ENCODE results near the gene ACTBL2. TPM values are rescaled to one million over a fixed set of nuclear protein-coding genes. Genes with fewer than 3 reads are reported as not detected.
A peak's percentile ranks its signal among the peaks of the same experiment; 100 is the strongest.
"Not testable (repeated sequence)": the region's sequence is repeated elsewhere in the genome, so short reads cannot be mapped to it uniquely, and the experiment has no call there.

The ACTBL2 gene
- total RNA-seq = not detected
- long read RNA-seq = 0 reads

GRCh38 chr5:57482671-57483106, at the start of gene ACTBL2:
TSS of gene ACTBL2 (minus strand) at chr5:57482811. CDS start at chr5:57482707, 104 bp downstream.
- H3K27ac ChIP-seq = no peak within 1 kb of the TSS
- peak; percentile 16 to 23 for ATAC-seq

GRCh38 chr5:57531333-57531732, 48.7 kb upstream of the ACTBL2 start:
- intact Hi-C loops (cut with DNase I) = no loop called here
- H3K27ac ChIP-seq = no peak overlapping the region
- no peaks in the 10 kb centered on the region for H3K9me3 ChIP-seq
- no peak for ATAC-seq
- no peak for DNase-seq
- H3K4me1 ChIP-seq = no peaks in the 10 kb centered on the region
- H3K27me3 ChIP-seq (ENCODE audit: low read depth) = no peaks in the 10 kb centered on the region
- no peak overlapping the region for H3K4me3 ChIP-seq
- H3K36me3 ChIP-seq = no peaks in the 10 kb centered on the region
- no peak for TF ChIP-seq CTCF (IDR thresholded peaks at IDR 0.05)

More at GRCh38 chr5:57482671-57483106, at the start of gene ACTBL2:
- Histone ChIP-seq H3K9me3 (no peaks in the 10 kb centered on the region), H3K4me3 (no peak within 1 kb of the TSS), H3K4me1 (no peaks in the 10 kb centered on the region), H3K27me3 (ENCODE audit: low read depth) (no peaks in the 10 kb centered on the region), H3K36me3 (no peaks in the 10 kb centered on the region)
- intact Hi-C loops (cut with DNase I) = no loop called here
- no peak for DNase-seq
- TF ChIP-seq CTCF (IDR thresholded peaks at IDR 0.05) = no peak

- H3K9me3 ChIP-seq = no peaks in the 10 kb centered on the region
- H3K4me1 ChIP-seq = no peaks in the 10 kb centered on the region
- no peak for TF ChIP-seq CTCF (IDR thresholded peaks at IDR 0.05)
- no peak overlapping the region for H3K27ac ChIP-seq
- no peak overlapping the region for H3K4me3 ChIP-seq
- no peak for DNase-seq
- no peak for ATAC-seq
- H3K27me3 ChIP-seq (ENCODE audit: low read depth) = no peaks in the 10 kb centered on the region
- intact Hi-C loops (cut with DNase I) = no loop called here
- no peaks in the 10 kb centered on the region for H3K36me3 ChIP-seq
These were observed 47.3 kb upstream of the ACTBL2 start for GRCh38 chr5:57529864-57530263.

DNA sequence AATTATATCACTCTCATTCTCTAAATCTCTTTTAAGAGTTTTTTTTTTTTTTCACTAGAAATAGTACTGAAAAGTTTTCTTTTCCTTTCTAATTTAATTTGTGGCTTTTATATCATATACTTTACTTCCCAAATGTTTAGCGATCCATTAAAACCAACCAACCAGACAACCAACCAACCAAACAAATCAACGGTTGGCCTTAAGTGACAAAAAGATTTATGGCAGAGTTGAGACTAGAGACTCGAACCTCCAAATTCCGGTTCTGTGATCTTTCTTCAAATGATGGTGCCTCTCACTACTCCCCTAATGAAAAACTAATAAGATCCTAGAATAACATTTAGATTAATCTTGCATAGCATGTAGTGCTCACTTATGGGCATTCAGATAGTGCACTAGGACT, 45.3 kb upstream of the ACTBL2 start:
- Histone ChIP-seq H3K4me3 (no peak overlapping the region), H3K9me3 (no peaks in the 10 kb centered on the region), H3K27ac (no peak overlapping the region), H3K36me3 (no peaks in the 10 kb centered on the region), H3K27me3 (ENCODE audit: low read depth) (no peaks in the 10 kb centered on the region), H3K4me1 (no peaks in the 10 kb centered on the region)
- no peak for TF ChIP-seq CTCF (IDR thresholded peaks at IDR 0.05)
- DNase-seq (no peak), ATAC-seq (no peak)
- intact Hi-C loops (cut with DNase I) = no loop called here

DNA sequence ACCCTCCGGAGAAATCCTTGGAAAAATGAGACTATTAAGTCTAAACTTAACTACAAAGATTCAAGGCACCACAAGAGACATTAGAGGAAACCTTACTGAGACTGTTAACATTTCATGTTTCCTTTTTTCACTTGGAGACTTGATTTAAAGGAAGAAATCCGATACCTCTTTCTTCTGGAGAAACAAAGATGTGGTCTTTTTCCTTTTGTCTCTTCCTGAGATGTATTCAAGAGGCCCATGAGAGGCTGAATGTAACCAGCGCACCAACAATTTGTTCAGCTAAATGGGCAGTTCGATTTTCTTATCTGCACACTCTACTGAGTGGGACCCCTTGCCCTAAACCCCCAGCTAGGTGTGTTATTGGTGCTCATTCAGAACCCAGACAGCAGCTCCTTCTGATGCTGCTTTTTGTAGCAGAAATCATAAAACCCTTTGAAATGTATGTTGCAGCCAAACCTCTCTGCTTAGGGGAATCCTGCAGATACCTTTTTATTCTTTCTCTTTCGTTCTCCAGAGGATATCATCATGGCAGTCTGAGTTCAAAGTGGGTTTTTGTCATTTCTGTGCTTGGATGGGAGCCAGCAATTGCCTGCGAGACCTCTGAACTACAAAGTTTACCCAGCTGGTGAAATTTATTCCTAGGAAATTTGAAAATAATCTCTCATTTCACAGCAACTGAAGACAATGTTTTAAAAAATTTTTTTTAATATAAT, 41.9 kb upstream of the ACTBL2 start:
- H3K9me3 ChIP-seq = no peaks in the 10 kb centered on the region
- no peaks in the 10 kb centered on the region for H3K36me3 ChIP-seq
- H3K27ac ChIP-seq = no peak overlapping the region
- no peak overlapping the region for H3K4me3 ChIP-seq
- DNase-seq (no peak), ATAC-seq (no peak)
- no peaks in the 10 kb centered on the region for H3K27me3 ChIP-seq (ENCODE audit: low read depth)
- intact Hi-C loops (cut with DNase I) = no loop called here
- no peak for TF ChIP-seq CTCF (IDR thresholded peaks at IDR 0.05)
- H3K4me1 ChIP-seq = no peaks in the 10 kb centered on the region

- H3K27ac ChIP-seq; H3K27me3 ChIP-seq (ENCODE audit: low read depth); H3K9me3 ChIP-seq; H3K4me3 ChIP-seq; DNase-seq; H3K4me1 ChIP-seq; H3K36me3 ChIP-seq; ATAC-seq; intact Hi-C loops (cut with DNase I): not testable (repeated sequence)
These were observed 39.9 kb upstream of the ACTBL2 start for GRCh38 chr5:57522477-57522876.

GRCh38 chr5:57518415-57518814, 35.8 kb upstream of the ACTBL2 start:
- H3K36me3 ChIP-seq; ATAC-seq; H3K4me1 ChIP-seq; intact Hi-C loops (cut with DNase I); H3K9me3 ChIP-seq; H3K27me3 ChIP-seq (ENCODE audit: low read depth); H3K27ac ChIP-seq; H3K4me3 ChIP-seq: not testable (repeated sequence)
- DNase-seq = peak; percentile 40

Measured in lower lobe of right lung (tissue), 2 donors.